PC-3 (cell line): ENCODE results near the gene VTI1B. TPM values are rescaled to one million over a fixed set of nuclear protein-coding genes. Genes with fewer than 3 reads are reported as not detected.
A peak's percentile ranks its signal among the peaks of the same experiment; 100 is the strongest.
"Not testable (repeated sequence)": the region's sequence is repeated elsewhere in the genome, so short reads cannot be mapped to it uniquely, and the experiment has no call there.

ENCODE experiments used
- ATAC-seq: fragments of 200-7000 bp; cut with Tn5 transposase; 2 replicates; pipeline ENCODE4 v1.9.1; 2020; ENCODE audit warnings: mild to moderate bottlenecking, moderate library complexity
- BruUV-seq: library from RNA; stranded (reverse); fragments of 400-500 nt; replicated peaks from 2 replicates; lab custom pipeline; 2021; lab: Mats Ljungman, UMichigan
- CTCF ChIA-PET: fragments of 300-600 bp; sonication (Branson Sonifier 250); formaldehyde crosslinking; loops from one replicate; lab custom pipeline; 2022; ENCODE audit warnings: antibody characterized with exemption; lab: Charles Lee
- POLR2A ChIA-PET: fragments of 300-600 bp; sonication (Branson Sonifier 250); formaldehyde crosslinking; loops from one replicate; lab custom pipeline; 2022; ENCODE audit warnings: antibody characterized with exemption; ENCODE audit not compliant: unreplicated experiment; lab: Charles Lee
- DNase-seq: peaks from one replicate; pipeline ENCODE4 v3.0.0-alpha.2; 2015
- H2AFZ ChIP-seq: fragments of 300-600 bp; sonication (generic); 2 replicates; pipeline ENCODE4 v1.6.0; 2016; ENCODE audit warnings: antibody characterized with exemption, low read length
- H3F3A ChIP-seq: fragments of 300-600 bp; sonication (generic); one replicate; pipeline ENCODE4 v1.6.0; 2017; ENCODE audit warnings: antibody characterized with exemption, low read length, control low read depth, mild to moderate bottlenecking; ENCODE audit not compliant: unreplicated experiment
- H3K27ac ChIP-seq: fragments of 300-600 bp; sonication (generic); 2 replicates; pipeline ENCODE4 v1.5.1; 2016; ENCODE audit warnings: mild to moderate bottlenecking, low read length
- H3K27me3 ChIP-seq: fragments of 300-600 bp; sonication (generic); 2 replicates; pipeline ENCODE4 v1.6.1; 2016; ENCODE audit warnings: low read length, mixed read lengths
- H3K36me3 ChIP-seq: fragments of 300-600 bp; sonication (generic); 2 replicates; pipeline ENCODE4 v1.6.1; 2016; ENCODE audit warnings: low read depth, mixed run types, low read length, mixed read lengths
- H3K4me1 ChIP-seq: fragments of 300-600 bp; sonication (generic); 2 replicates; pipeline ENCODE4 v1.5.1; 2016; ENCODE audit warnings: low read length; ENCODE audit not compliant: insufficient read depth
- H3K4me2 ChIP-seq: fragments of 300-600 bp; sonication (generic); 2 replicates; pipeline ENCODE4 v1.6.0; 2016; ENCODE audit warnings: low read length
- H3K4me3 ChIP-seq: fragments of 300-600 bp; sonication (generic); 2 replicates; pipeline ENCODE4 v1.5.1; 2016; ENCODE audit warnings: mild to moderate bottlenecking, low read length, mixed read lengths
- H3K79me2 ChIP-seq: fragments of 300-600 bp; sonication (generic); 2 replicates; pipeline ENCODE4 v1.6.1; 2017; ENCODE audit warnings: low read length, mixed read lengths
- H3K9ac ChIP-seq: fragments of 300-600 bp; sonication (generic); 2 replicates; pipeline ENCODE4 v1.6.0; 2016; ENCODE audit warnings: mild to moderate bottlenecking, low read length
- H3K9me2 ChIP-seq: fragments of 300-600 bp; sonication (generic); replicated peaks from 2 replicates; pipeline ENCODE4 v1.6.1; 2016; ENCODE audit warnings: mixed run types, low read length, mixed read lengths
- H3K9me3 ChIP-seq: fragments of 300-600 bp; sonication (generic); 2 replicates; pipeline ENCODE4 v1.6.1; 2016; ENCODE audit warnings: low read length, mixed read lengths
- H4K20me1 ChIP-seq: fragments of 300-600 bp; sonication (generic); 2 replicates; pipeline ENCODE4 v1.6.1; 2016; ENCODE audit warnings: low read length, mixed read lengths
- EZH2 ChIP-seq: fragments of 300-600 bp; sonication (generic); IDR thresholded peaks from one replicate; pipeline ENCODE4 v1.6.1; 2017; ENCODE audit warnings: antibody characterized with exemption, mild to moderate bottlenecking, low read length; ENCODE audit not compliant: unreplicated experiment
- EZH2phosphoT487 ChIP-seq: fragments of 300-600 bp; sonication (generic); IDR thresholded peaks from 2 replicates; pipeline ENCODE4 v1.6.1; 2018; ENCODE audit warnings: mild to moderate bottlenecking, antibody characterized with exemption, low read length, borderline replicate concordance
- intact Hi-C: fragments of 100-400 bp; cut with micrococcal nuclease; formaldehyde crosslinking; loops from 2 replicates; pipeline ENCODE4 v1.9.0; 2023
- total RNA-seq: library from RNA; depleted of rRNA; stranded (reverse); fragments of >200 nt; gene quantifications from 2 replicates; pipeline ENCODE4 v1.2.3, GENCODE V29; 2014
- TF ChIP-seq, protein P1 (sequence below): fragments of 300-600 bp; sonication (generic); conservative IDR thresholded peaks from 2 replicates; pipeline ENCODE4 v1.5.1; 2017; ENCODE audit warnings: antibody characterized with exemption, low read depth, mild to moderate bottlenecking, low read length

The VTI1B gene
- total RNA-seq, 1 experiment from 2014 or later, result 93.8 TPM

DNA sequence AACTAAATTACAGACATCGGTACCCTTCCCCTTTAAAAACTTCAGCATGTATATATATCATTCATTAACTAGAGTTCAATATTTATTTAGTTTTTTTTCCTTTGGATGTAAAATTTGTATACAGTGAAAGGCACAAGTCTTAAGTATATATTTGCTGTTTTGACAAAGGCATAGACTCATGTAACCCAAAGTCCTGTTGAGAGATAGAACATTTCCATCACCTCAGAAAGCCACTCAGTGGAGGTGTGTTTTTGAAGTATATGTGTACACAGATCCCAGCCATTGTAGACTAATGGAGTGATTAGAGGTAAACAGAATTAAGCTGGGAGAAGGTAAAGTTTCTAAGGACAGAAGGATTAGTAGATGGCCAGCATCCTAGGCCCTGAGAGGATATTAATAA, 42.6 kb upstream of the VTI1B start:
- Histone ChIP-seq H3K4me2 (no peak overlapping the region), H3K79me2 (no peaks in the 10 kb centered on the region), H3K36me3 (no peaks in the 10 kb centered on the region), H3F3A (no peaks in the 10 kb centered on the region), H3K4me1 (no peaks in the 10 kb centered on the region), H4K20me1 (no peaks in the 10 kb centered on the region), H3K9me3 (no peaks in the 10 kb centered on the region), H3K4me3 (no peak overlapping the region), H3K27me3 (no peaks in the 10 kb centered on the region), H2AFZ (no peak overlapping the region), H3K9me2 (no peaks in the 10 kb centered on the region), H3K9ac (no peak overlapping the region), H3K27ac (no peak overlapping the region)
- ChIA-PET CTCF (no interaction called here), POLR2A (no interaction called here)
- ATAC-seq, result no peak
- TF ChIP-seq, protein P1, sequence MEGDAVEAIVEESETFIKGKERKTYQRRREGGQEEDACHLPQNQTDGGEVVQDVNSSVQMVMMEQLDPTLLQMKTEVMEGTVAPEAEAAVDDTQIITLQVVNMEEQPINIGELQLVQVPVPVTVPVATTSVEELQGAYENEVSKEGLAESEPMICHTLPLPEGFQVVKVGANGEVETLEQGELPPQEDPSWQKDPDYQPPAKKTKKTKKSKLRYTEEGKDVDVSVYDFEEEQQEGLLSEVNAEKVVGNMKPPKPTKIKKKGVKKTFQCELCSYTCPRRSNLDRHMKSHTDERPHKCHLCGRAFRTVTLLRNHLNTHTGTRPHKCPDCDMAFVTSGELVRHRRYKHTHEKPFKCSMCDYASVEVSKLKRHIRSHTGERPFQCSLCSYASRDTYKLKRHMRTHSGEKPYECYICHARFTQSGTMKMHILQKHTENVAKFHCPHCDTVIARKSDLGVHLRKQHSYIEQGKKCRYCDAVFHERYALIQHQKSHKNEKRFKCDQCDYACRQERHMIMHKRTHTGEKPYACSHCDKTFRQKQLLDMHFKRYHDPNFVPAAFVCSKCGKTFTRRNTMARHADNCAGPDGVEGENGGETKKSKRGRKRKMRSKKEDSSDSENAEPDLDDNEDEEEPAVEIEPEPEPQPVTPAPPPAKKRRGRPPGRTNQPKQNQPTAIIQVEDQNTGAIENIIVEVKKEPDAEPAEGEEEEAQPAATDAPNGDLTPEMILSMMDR, result no peak
- no peak for TF ChIP-seq EZH2phosphoT487
- TF ChIP-seq EZH2, result no peak
- BruUV-seq, result no TSS peak
- DNase-seq, result no peak
- intact Hi-C loops, result no loop called here

GRCh38 chr14:67710209-67710608, 35.8 kb upstream of the VTI1B start:
- H3K9me2 ChIP-seq, result no peaks in the 10 kb centered on the region
- H3F3A ChIP-seq, result no peaks in the 10 kb centered on the region
- ATAC-seq (no peak), DNase-seq (peak; percentile 24)
- H4K20me1 ChIP-seq, result no peaks in the 10 kb centered on the region
- TF ChIP-seq EZH2 (no peak), EZH2phosphoT487 (no peak)
- TF ChIP-seq, protein P1, result no peak
- H3K79me2 ChIP-seq, result no peaks in the 10 kb centered on the region
- no peak overlapping the region for H3K4me2 ChIP-seq
- H2AFZ ChIP-seq, result no peak overlapping the region
- BruUV-seq, result no TSS peak
- ChIA-PET POLR2A (no interaction called here), CTCF (interaction anchor here (0.7 kb wide), 1 partner anchor 9 kb away, joined by 4 read pairs; no protein-coding TSS in a partner anchor)
- H3K9ac ChIP-seq, result no peak overlapping the region
- no peak overlapping the region for H3K27ac ChIP-seq
- no peaks in the 10 kb centered on the region; the same call in 1 of the 2 replicates for H3K36me3 ChIP-seq
- H3K9me3 ChIP-seq, result peaks cover 20% of the 10 kb centered on the region
- H3K27me3 ChIP-seq, result no peaks in the 10 kb centered on the region
- H3K4me3 ChIP-seq, result no peak overlapping the region
- intact Hi-C loops, result no loop called here
- H3K4me1 ChIP-seq, result peaks cover 2% of the 10 kb centered on the region; the same call in 1 of the 2 replicates

DNA sequence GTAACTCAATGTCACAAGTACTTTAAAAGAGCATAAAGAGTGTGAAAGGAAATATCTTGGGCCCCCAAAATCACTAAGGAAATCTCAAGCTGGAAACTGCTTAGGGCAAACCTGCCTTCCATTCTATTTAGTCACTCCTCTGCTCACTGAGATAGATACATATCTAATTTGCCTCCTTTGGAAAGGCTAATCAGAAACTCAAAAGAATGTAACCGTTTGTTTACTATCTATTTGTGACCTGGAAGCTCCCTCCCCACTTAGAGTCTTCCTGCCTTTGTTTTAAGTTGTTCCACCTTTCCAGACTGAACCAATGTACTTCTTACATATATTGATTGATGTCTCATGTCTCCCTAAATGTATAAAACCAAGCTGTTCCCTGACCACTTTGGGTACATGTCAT, 35.4 kb upstream of the VTI1B start:
- H3K27me3 ChIP-seq, H3K4me2 ChIP-seq, H3K9me2 ChIP-seq, POLR2A ChIA-PET, H3K27ac ChIP-seq, BruUV-seq, H3K9ac ChIP-seq, H3K79me2 ChIP-seq, H3K36me3 ChIP-seq, DNase-seq, H3K4me3 ChIP-seq, ATAC-seq, H4K20me1 ChIP-seq, intact Hi-C loops, H3K4me1 ChIP-seq, CTCF ChIA-PET, H2AFZ ChIP-seq, H3F3A ChIP-seq: not testable (repeated sequence)
- H3K9me3 ChIP-seq, result peaks cover 20% of the 10 kb centered on the region

DNA sequence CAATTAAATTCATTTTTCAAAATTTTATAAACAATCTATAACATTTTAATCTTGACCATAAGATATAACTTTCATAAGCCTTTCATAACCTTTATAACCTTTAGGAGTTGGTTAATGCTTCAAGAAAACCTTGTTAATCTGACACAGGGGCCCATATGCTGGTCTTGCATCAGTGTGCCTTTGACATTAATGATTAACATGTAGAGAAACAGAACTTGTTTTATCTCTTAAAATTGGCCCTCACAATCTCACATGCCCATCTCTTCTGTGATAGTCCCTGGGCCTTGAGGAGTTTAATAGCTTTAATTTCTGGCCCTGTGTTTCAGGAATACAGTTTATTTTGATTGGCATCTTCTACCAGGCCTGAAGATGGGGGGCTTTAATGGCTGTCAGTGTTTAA, 34.9 kb upstream of the VTI1B start:
- intact Hi-C loops, result not testable (repeated sequence)

More for the DNA sequence above, 34.9 kb upstream of the VTI1B start:
- ATAC-seq, H4K20me1 ChIP-seq, H3F3A ChIP-seq, H3K4me2 ChIP-seq, H3K9ac ChIP-seq, H3K27ac ChIP-seq, H2AFZ ChIP-seq, H3K9me2 ChIP-seq, H3K79me2 ChIP-seq, BruUV-seq, H3K4me1 ChIP-seq, H3K4me3 ChIP-seq, H3K27me3 ChIP-seq, POLR2A ChIA-PET, DNase-seq, CTCF ChIA-PET, H3K36me3 ChIP-seq: not testable (repeated sequence)
- H3K9me3 ChIP-seq, result peaks cover 20% of the 10 kb centered on the region
